HCT116 (cell line): Measurements from ENCODE around the gene SYNGR1. TPM values are rescaled to one million over a fixed set of nuclear protein-coding genes. Genes with fewer than 3 reads are reported as not detected.
A peak's percentile ranks its signal among the peaks of the same experiment; 100 is the strongest.

Experiments
- ATAC-seq: fragments of 200-7000 bp; cut with Tn5 transposase; 2 replicates; pipeline ENCODE4 v1.9.1; 2020; ENCODE audit warnings: mild to moderate bottlenecking, moderate library complexity
- BruUV-seq: library from RNA; stranded (reverse); fragments of 400-500 nt; replicated peaks from 2 replicates; lab custom pipeline; 2021; lab: Mats Ljungman, UMichigan
- CTCF ChIA-PET: fragments of 300-600 bp; sonication (Branson Sonifier 250); formaldehyde crosslinking; loops from one replicate; lab custom pipeline; 2021; ENCODE audit warnings: antibody characterized with exemption; lab: Charles Lee
- POLR2A ChIA-PET: fragments of 300-600, 350-600 bp; sonication (Branson Sonifier 250); formaldehyde crosslinking; loops from one replicate; lab custom pipeline; 2021; ENCODE audit warnings: antibody characterized with exemption; lab: Charles Lee
- RAD21 ChIA-PET, 2 experiments: fragments of 300-600 bp; sonication (Branson Sonifier 250); formaldehyde crosslinking; loops; one replicate each; lab custom pipeline; 2023; ENCODE audit warnings: low total read pairs in 2 of 2; ENCODE audit not compliant: uncharacterized antibody in 2 of 2, unreplicated experiment in 2 of 2, low non-redundant PET in 1 of 2; lab: Charles Lee
- DNase-seq: peaks from one replicate; pipeline ENCODE4 v3.0.0-alpha.2; 2010; ENCODE audit warnings: low read depth, low spot score
- H2AFZ ChIP-seq: fragments of 200-600 bp; shearing (Covaris generic), sonication (generic); 2 replicates; pipeline ENCODE4 v1.6.1; 2017; ENCODE audit warnings: low read depth, mixed run types, mixed read lengths, antibody characterized with exemption, low read length; ENCODE audit not compliant: poor library complexity, severe bottlenecking
- H3K27ac ChIP-seq: 2 replicates; pipeline ENCODE4 v1.5.1; 2012; ENCODE audit warnings: low read depth, low read length
- H3K27me3 ChIP-seq: fragments of 200-600 bp; sonication (generic); 2 replicates; pipeline ENCODE4 v1.6.1; 2016; ENCODE audit warnings: mixed run types, low read length, mixed read lengths; ENCODE audit not compliant: insufficient read depth
- H3K36me3 ChIP-seq, 2 experiments: fragments of 200-500 bp in 1 of 2; fragments of 200-600 bp in 1 of 2; sonication (Bioruptor generic) in 1 of 2; sonication (generic) in 1 of 2; 2 replicates each; pipeline versions ENCODE4 v1.5.1 to v1.6.1; 2014 to 2016; ENCODE audit warnings: low read length in 2 of 2, inconsistent platforms in 1 of 2, mixed read lengths in 1 of 2, mixed run types in 1 of 2; ENCODE audit not compliant: insufficient read depth in 2 of 2, control insufficient read depth in 1 of 2
- H3K4me1 ChIP-seq, 2 experiments: fragments of 200-600 bp in 1 of 2; sonication (generic) in 1 of 2; 2 replicates each; pipeline versions ENCODE4 v1.5.1 to v1.6.1; 2012 to 2017; ENCODE audit warnings: low read length in 2 of 2, inconsistent platforms in 1 of 2, mild to moderate bottlenecking in 1 of 2, mixed read lengths in 1 of 2, mixed run types in 1 of 2, moderate library complexity in 1 of 2; ENCODE audit not compliant: insufficient read depth in 2 of 2, control insufficient read depth in 1 of 2
- H3K4me2 ChIP-seq: fragments of 200-600 bp; sonication (generic); 2 replicates; pipeline ENCODE4 v1.6.1; 2017; ENCODE audit warnings: mixed run types, low read length, mixed read lengths
- H3K4me3 ChIP-seq, 2 experiments: fragments of 200-600 bp in 1 of 2; sonication (generic) in 1 of 2; replicated peaks in 1 of 2; 2 replicates each; pipeline ENCODE4 v1.5.1; 2011 to 2016; ENCODE audit warnings: low read length in 2 of 2, control low read depth in 1 of 2, low read depth in 1 of 2, mild to moderate bottlenecking in 1 of 2, mixed read lengths in 1 of 2, mixed run types in 1 of 2
- H3K79me2 ChIP-seq: fragments of 200-600 bp; sonication (generic); 2 replicates; pipeline ENCODE4 v1.6.1; 2017; ENCODE audit warnings: mild to moderate bottlenecking, mixed run types, low read length, moderate library complexity, mixed read lengths; ENCODE audit not compliant: insufficient read depth
- H3K9ac ChIP-seq: fragments of 200-600 bp; sonication (generic); 2 replicates; pipeline ENCODE4 v1.6.1; 2016; ENCODE audit warnings: low read length, mixed read lengths
- H3K9me2 ChIP-seq: fragments of 200-600 bp; sonication (generic), shearing (Covaris generic); 2 replicates; pipeline ENCODE4 v1.6.1; 2017; ENCODE audit warnings: mixed run types, mild to moderate bottlenecking, moderate library complexity; ENCODE audit not compliant: insufficient read depth
- H3K9me3 ChIP-seq, 2 experiments: fragments of 200-500 bp in 1 of 2; fragments of 200-600 bp in 1 of 2; sonication (Bioruptor generic) in 1 of 2; sonication (generic) in 1 of 2; 2 replicates each; pipeline ENCODE4 v1.6.1; 2014 to 2017; ENCODE audit warnings: low read length in 2 of 2, mixed read lengths in 2 of 2, inconsistent platforms in 1 of 2, low read depth in 1 of 2, mild to moderate bottlenecking in 1 of 2, mixed run types in 1 of 2, moderate library complexity in 1 of 2; ENCODE audit not compliant: control insufficient read depth in 1 of 2, insufficient read depth in 1 of 2
- H4K20me1 ChIP-seq: fragments of 200-600 bp; sonication (generic), shearing (Covaris generic); 2 replicates; pipeline ENCODE4 v1.6.1; 2017; ENCODE audit warnings: mixed run types, mild to moderate bottlenecking, moderate library complexity; ENCODE audit not compliant: insufficient read depth
- CBX3 ChIP-seq: IDR thresholded peaks from 2 replicates; pipeline ENCODE4 v1.6.1; 2012; ENCODE audit warnings: low read depth
- EGR1 ChIP-seq: IDR thresholded peaks from 2 replicates; pipeline ENCODE4 v1.6.1; 2012; ENCODE audit warnings: low read depth
- ELF1 ChIP-seq: IDR thresholded peaks from 2 replicates; pipeline ENCODE4 v1.6.1; 2012; ENCODE audit warnings: low read depth, borderline replicate concordance
- EZH2 ChIP-seq: fragments of 200-600 bp; sonication (generic); IDR thresholded peaks from 2 replicates; pipeline ENCODE4 v1.6.1; 2017; ENCODE audit warnings: antibody characterized with exemption, mixed run types
- EZH2phosphoT487 ChIP-seq: fragments of 200-600 bp; IDR thresholded peaks from 2 replicates; pipeline ENCODE4 v1.6.1; 2018; ENCODE audit warnings: antibody characterized with exemption, borderline replicate concordance
- FOSL1 ChIP-seq: IDR thresholded peaks from 2 replicates; pipeline ENCODE4 v1.6.1; 2012; ENCODE audit warnings: low read depth
- POLR2A ChIP-seq: IDR thresholded peaks from 2 replicates; pipeline ENCODE4 v1.7.0; 2011; ENCODE audit warnings: borderline replicate concordance; ENCODE audit not compliant: insufficient read depth, insufficient read length; ENCODE audit errors: extremely low read depth
- POLR2AphosphoS5 ChIP-seq: IDR thresholded peaks from 2 replicates; pipeline ENCODE4 v1.6.1; 2011; ENCODE audit warnings: mild to moderate bottlenecking, low read depth, low read length, moderate library complexity
- SP1 ChIP-seq: IDR thresholded peaks from 2 replicates; pipeline ENCODE4 v1.6.1; 2012; ENCODE audit warnings: low read depth
- TCF7L2 ChIP-seq: IDR thresholded peaks from 2 replicates; pipeline ENCODE4 v1.7.0; 2011; ENCODE audit warnings: borderline replicate concordance, inconsistent platforms; ENCODE audit not compliant: insufficient read depth, insufficient read length; ENCODE audit errors: extremely low read depth
- ZFX ChIP-seq: fragments of 450-650 bp; IDR thresholded peaks from 2 replicates; pipeline ENCODE4 v1.6.1; 2017
- ZNF274 ChIP-seq: fragments of 200-500 bp; sonication (Bioruptor generic); IDR thresholded peaks from 2 replicates; pipeline ENCODE4 v1.6.1; 2014; ENCODE audit warnings: mild to moderate bottlenecking, low read depth, low read length, inconsistent platforms
- intact Hi-C: fragments of 100-400 bp; cut with micrococcal nuclease; formaldehyde crosslinking; loops from 2 replicates; pipeline ENCODE4 v1.10.0; 2022
- total RNA-seq: library from RNA; stranded (reverse); gene quantifications from one replicate; pipeline ENCODE4 v1.2.1, GENCODE V29; 2021; ENCODE audit not compliant: unreplicated experiment
- TF ChIP-seq, protein P1 (sequence below), 3 experiments: fragments of 200-600 bp in 1 of 3; sonication (generic) in 1 of 3; IDR thresholded peaks in 2 of 3; conservative IDR thresholded peaks in 1 of 3; 2 replicates each; pipeline ENCODE4 v1.5.1; 2012 to 2017; ENCODE audit warnings: low read depth in 2 of 3, low read length in 2 of 3, antibody characterized with exemption in 1 of 3, borderline replicate concordance in 1 of 3, control low read depth in 1 of 3, mild to moderate bottlenecking in 1 of 3, mixed read lengths in 1 of 3, mixed run types in 1 of 3, moderate library complexity in 1 of 3; ENCODE audit not compliant: insufficient read depth in 1 of 3
- TF ChIP-seq, protein P2 (sequence below): IDR thresholded peaks from 2 replicates; pipeline ENCODE4 v1.6.1; 2011; ENCODE audit warnings: mild to moderate bottlenecking, low read length, moderate library complexity; ENCODE audit not compliant: insufficient replicate concordance; ENCODE audit errors: extremely low read depth

SYNGR1 gene
- total RNA-seq, 1 experiment from 2014 or later, result 20.7 TPM

GRCh38 chr22:39428597-39429071, 78.8 kb downstream of the SYNGR1 start:
- Histone ChIP-seq H3K4me1 (peaks cover 10 to 11% of the 10 kb centered on the region in 2 experiments; a peak in 3 of 4 replicates), H3K9me2 (no peaks in the 10 kb centered on the region), H3K36me3 (peaks cover 7 to 17% of the 10 kb centered on the region in 2 experiments; a peak in 2 of 4 replicates), H3K4me3 (no peak overlapping the region), H3K9me3 (no peaks in the 10 kb centered on the region), H3K9ac (no peak overlapping the region), H3K79me2 (no peaks in the 10 kb centered on the region), H4K20me1 (no peaks in the 10 kb centered on the region), H3K4me2 (peak overlapping the region; percentile 17; the same call in 1 of the 2 replicates), H3K27ac (peak overlapping the region; percentile 35; the same call in 1 of the 2 replicates), H3K27me3 (no peaks in the 10 kb centered on the region), H2AFZ (no peak overlapping the region)
- ChIA-PET POLR2A (no interaction called here), CTCF (no interaction called here), RAD21 (no interaction called here)
- intact Hi-C loops, result no loop called here
- TF ChIP-seq EGR1 (no peak), EZH2 (no peak), POLR2A (no peak), TCF7L2 (no peak), POLR2AphosphoS5 (no peak), FOSL1 (no peak), ZFX (no peak), CBX3 (no peak), EZH2phosphoT487 (no peak), SP1 (no peak), ZNF274 (no peak), ELF1 (no peak)
- TF ChIP-seq, protein P1, sequence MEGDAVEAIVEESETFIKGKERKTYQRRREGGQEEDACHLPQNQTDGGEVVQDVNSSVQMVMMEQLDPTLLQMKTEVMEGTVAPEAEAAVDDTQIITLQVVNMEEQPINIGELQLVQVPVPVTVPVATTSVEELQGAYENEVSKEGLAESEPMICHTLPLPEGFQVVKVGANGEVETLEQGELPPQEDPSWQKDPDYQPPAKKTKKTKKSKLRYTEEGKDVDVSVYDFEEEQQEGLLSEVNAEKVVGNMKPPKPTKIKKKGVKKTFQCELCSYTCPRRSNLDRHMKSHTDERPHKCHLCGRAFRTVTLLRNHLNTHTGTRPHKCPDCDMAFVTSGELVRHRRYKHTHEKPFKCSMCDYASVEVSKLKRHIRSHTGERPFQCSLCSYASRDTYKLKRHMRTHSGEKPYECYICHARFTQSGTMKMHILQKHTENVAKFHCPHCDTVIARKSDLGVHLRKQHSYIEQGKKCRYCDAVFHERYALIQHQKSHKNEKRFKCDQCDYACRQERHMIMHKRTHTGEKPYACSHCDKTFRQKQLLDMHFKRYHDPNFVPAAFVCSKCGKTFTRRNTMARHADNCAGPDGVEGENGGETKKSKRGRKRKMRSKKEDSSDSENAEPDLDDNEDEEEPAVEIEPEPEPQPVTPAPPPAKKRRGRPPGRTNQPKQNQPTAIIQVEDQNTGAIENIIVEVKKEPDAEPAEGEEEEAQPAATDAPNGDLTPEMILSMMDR (IDR thresholded peaks at IDR 0.05 in 2 of 3, conservative IDR thresholded peaks at IDR 0.05 in 1 of 3; ENCODE audit: borderline replicate concordance in 1 of 3, insufficient read depth in 1 of 3, low read depth in 2 of 3, low read length in 2 of 3), result no peak
- TF ChIP-seq, protein P2, sequence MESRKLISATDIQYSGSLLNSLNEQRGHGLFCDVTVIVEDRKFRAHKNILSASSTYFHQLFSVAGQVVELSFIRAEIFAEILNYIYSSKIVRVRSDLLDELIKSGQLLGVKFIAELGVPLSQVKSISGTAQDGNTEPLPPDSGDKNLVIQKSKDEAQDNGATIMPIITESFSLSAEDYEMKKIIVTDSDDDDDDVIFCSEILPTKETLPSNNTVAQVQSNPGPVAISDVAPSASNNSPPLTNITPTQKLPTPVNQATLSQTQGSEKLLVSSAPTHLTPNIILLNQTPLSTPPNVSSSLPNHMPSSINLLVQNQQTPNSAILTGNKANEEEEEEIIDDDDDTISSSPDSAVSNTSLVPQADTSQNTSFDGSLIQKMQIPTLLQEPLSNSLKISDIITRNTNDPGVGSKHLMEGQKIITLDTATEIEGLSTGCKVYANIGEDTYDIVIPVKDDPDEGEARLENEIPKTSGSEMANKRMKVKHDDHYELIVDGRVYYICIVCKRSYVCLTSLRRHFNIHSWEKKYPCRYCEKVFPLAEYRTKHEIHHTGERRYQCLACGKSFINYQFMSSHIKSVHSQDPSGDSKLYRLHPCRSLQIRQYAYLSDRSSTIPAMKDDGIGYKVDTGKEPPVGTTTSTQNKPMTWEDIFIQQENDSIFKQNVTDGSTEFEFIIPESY, result no peak
- BruUV-seq, result no TSS peak
- DNase-seq (no peak), ATAC-seq (peak; percentile 73)
